Panc1 (cell line): ENCODE measurements around the gene RAB1B. TPM values are rescaled to one million over a fixed set of nuclear protein-coding genes. Genes with fewer than 3 reads are reported as not detected.

ENCODE experiments used
- ATAC-seq: fragments of 200-7000 bp; cut with Tn5 transposase; 2 replicates; pipeline ENCODE4 v1.9.1; 2020; ENCODE audit warnings: mild to moderate bottlenecking, moderate library complexity
- BruUV-seq: library from RNA; stranded (reverse); fragments of 400-500 nt; replicated peaks from 2 replicates; lab custom pipeline; 2021; lab: Mats Ljungman, UMichigan
- CTCF ChIA-PET: fragments of 300-600 bp; sonication (Branson Sonifier 250); formaldehyde crosslinking; loops from one replicate; lab custom pipeline; 2022; ENCODE audit warnings: antibody characterized with exemption; lab: Charles Lee
- POLR2A ChIA-PET: fragments of 300-600 bp; sonication (Branson Sonifier 250); formaldehyde crosslinking; loops from one replicate; lab custom pipeline; 2022; ENCODE audit warnings: antibody characterized with exemption; lab: Charles Lee
- DNase-seq: peaks from one replicate; pipeline ENCODE4 v3.0.0-alpha.2; 2010; ENCODE audit warnings: low read depth, low spot score
- H3K27ac ChIP-seq: 2 replicates; pipeline ENCODE4 v1.5.1; 2011; ENCODE audit warnings: mild to moderate bottlenecking, low read length, inconsistent platforms
- H3K27me3 ChIP-seq: fragments of 200-500 bp; sonication (Bioruptor generic); 2 replicates; pipeline ENCODE4 v1.6.0; 2014; ENCODE audit warnings: low read length, inconsistent platforms; ENCODE audit not compliant: control insufficient read depth, insufficient read depth
- H3K36me3 ChIP-seq: fragments of 200-500 bp; sonication (Bioruptor generic); 2 replicates; pipeline ENCODE4 v1.5.1; 2014; ENCODE audit warnings: inconsistent platforms, mild to moderate bottlenecking, low read length, moderate library complexity; ENCODE audit not compliant: control insufficient read depth, insufficient read depth
- H3K4me1 ChIP-seq: 2 replicates; pipeline ENCODE4 v1.5.1; 2011; ENCODE audit warnings: inconsistent platforms, mild to moderate bottlenecking, low read length, moderate library complexity; ENCODE audit not compliant: control insufficient read depth, insufficient read depth
- H3K4me3 ChIP-seq, 2 experiments: 2 replicates each; pipeline ENCODE4 v1.5.1; 2011 to 2012; ENCODE audit warnings: low read depth in 2 of 2, low read length in 2 of 2, mild to moderate bottlenecking in 2 of 2, inconsistent platforms in 1 of 2, moderate library complexity in 1 of 2
- H3K9me3 ChIP-seq: fragments of 200-500 bp; sonication (Bioruptor generic); 2 replicates; pipeline ENCODE4 v1.5.1; 2014; ENCODE audit warnings: low read depth, mild to moderate bottlenecking, inconsistent platforms, low read length, moderate library complexity; ENCODE audit not compliant: control insufficient read depth, insufficient read depth
- CTCF ChIP-seq: fragments of 450-650 bp; IDR thresholded peaks from 2 replicates; pipeline ENCODE4 v1.5.1; 2017; ENCODE audit warnings: mild to moderate bottlenecking
- POLR2AphosphoS5 ChIP-seq: IDR thresholded peaks from 2 replicates; pipeline ENCODE4 v1.6.1; 2012; ENCODE audit warnings: mild to moderate bottlenecking, low read depth, low read length, moderate library complexity
- REST ChIP-seq, 2 experiments: IDR thresholded peaks; 2 replicates each; pipeline ENCODE4 v1.6.1; 2011 to 2012; ENCODE audit warnings: low read depth in 2 of 2, control low read depth in 1 of 2, low read length in 1 of 2, mild to moderate bottlenecking in 1 of 2, moderate library complexity in 1 of 2; ENCODE audit not compliant: insufficient read depth in 1 of 2
- SIN3A ChIP-seq: IDR thresholded peaks from 2 replicates; pipeline ENCODE4 v1.6.1; 2012; ENCODE audit warnings: low read depth, mild to moderate bottlenecking, low read length, moderate library complexity, borderline replicate concordance; ENCODE audit not compliant: insufficient read depth
- TCF7L2 ChIP-seq: IDR thresholded peaks from 2 replicates; pipeline ENCODE4 v1.6.1; 2011; ENCODE audit warnings: mild to moderate bottlenecking, low read depth, low read length, inconsistent platforms
- in situ Hi-C: cut with HindIII; loops from 2 replicates; pipeline ENCODE4 v1.10.0; 2016; ENCODE audit warnings: low sequenced_read_pairs, low pct_unique_long_range_greater_than_20kb
- intact Hi-C: fragments of 100-400 bp; cut with micrococcal nuclease; formaldehyde crosslinking; loops from one replicate; pipeline ENCODE4 v1.10.0; 2022; ENCODE audit not compliant: unreplicated experiment
- total RNA-seq: library from RNA; stranded (reverse); gene quantifications from one replicate; pipeline ENCODE4 v1.2.1, GENCODE V29; 2021; ENCODE audit not compliant: unreplicated experiment

Gene RAB1B
- total RNA-seq, 1 experiment from 2014 or later, result 256 TPM

- ATAC-seq, result no peak
- no TSS peak for BruUV-seq
- H3K4me3 ChIP-seq, result no peak overlapping the region
- 0 out of 2 replicates have a peak, but pooled peaks cover 4% of the 10 kb centered on the region for H3K36me3 ChIP-seq
- no peaks in the 10 kb centered on the region for H3K27me3 ChIP-seq
- in situ Hi-C loops, result no loop called here
- POLR2A ChIA-PET, result no interaction called here
- intact Hi-C loops, result no loop called here
- CTCF ChIA-PET, result no interaction called here
- peaks cover 12% of the 10 kb centered on the region for H3K4me1 ChIP-seq
- H3K9me3 ChIP-seq, result no peaks in the 10 kb centered on the region
- H3K27ac ChIP-seq, result no peak overlapping the region
- TF ChIP-seq CTCF, result no peak
- no peak for TF ChIP-seq SIN3A
- TF ChIP-seq TCF7L2, result no peak
- TF ChIP-seq POLR2AphosphoS5, result no peak
- no peak for TF ChIP-seq REST (IDR thresholded peaks at IDR 0.05; ENCODE audit: insufficient read depth in 1 of 2, low read depth in 2 of 2, low read length in 1 of 2)
- DNase-seq, result no peak
These were observed 2.7 kb upstream of the RAB1B start for GRCh38 chr11:66265531-66266377.

GRCh38 chr11:66266378-66267038 lies 1.9 kb upstream of the RAB1B start:
- H3K36me3 ChIP-seq, result 0 out of 2 replicates have a peak, but pooled peaks cover 4% of the 10 kb centered on the region
- peak overlapping the region; percentile 78 for H3K27ac ChIP-seq
- no TSS peak for BruUV-seq
- no peaks in the 10 kb centered on the region for H3K9me3 ChIP-seq
- POLR2A ChIA-PET, result no interaction called here
- no peaks in the 10 kb centered on the region for H3K27me3 ChIP-seq
- in situ Hi-C loops, result no loop called here
- H3K4me3 ChIP-seq, result peak overlapping the region; percentile 88 to 90; a peak in 3 of 4 replicates
- TF ChIP-seq SIN3A, result 0 out of 2 replicates have a peak, but pooled peaks have one; percentile 6
- TF ChIP-seq TCF7L2, result no peak
- TF ChIP-seq REST (IDR thresholded peaks at IDR 0.05; ENCODE audit: insufficient read depth in 1 of 2, low read depth in 2 of 2, low read length in 1 of 2), result no peak
- TF ChIP-seq CTCF, result no peak
- TF ChIP-seq POLR2AphosphoS5, result no peak
- ATAC-seq, result no peak; the same call in 1 of the 2 replicates
- no peak for DNase-seq
- intact Hi-C loops, result no loop called here
- CTCF ChIA-PET, result no interaction called here
- peaks cover 12% of the 10 kb centered on the region for H3K4me1 ChIP-seq
